ENCODE data around the gene RDX. TPM values are rescaled to one million over a fixed set of nuclear protein-coding genes. Genes with fewer than 3 reads are reported as not detected.

Gene RDX
- total and polyA plus RNA-seq, 2 of the 8 experiments (the other 6 are each of a cell fraction or from before 2014, with no cell fraction given): 27.4 to 100 TPM

DNA sequence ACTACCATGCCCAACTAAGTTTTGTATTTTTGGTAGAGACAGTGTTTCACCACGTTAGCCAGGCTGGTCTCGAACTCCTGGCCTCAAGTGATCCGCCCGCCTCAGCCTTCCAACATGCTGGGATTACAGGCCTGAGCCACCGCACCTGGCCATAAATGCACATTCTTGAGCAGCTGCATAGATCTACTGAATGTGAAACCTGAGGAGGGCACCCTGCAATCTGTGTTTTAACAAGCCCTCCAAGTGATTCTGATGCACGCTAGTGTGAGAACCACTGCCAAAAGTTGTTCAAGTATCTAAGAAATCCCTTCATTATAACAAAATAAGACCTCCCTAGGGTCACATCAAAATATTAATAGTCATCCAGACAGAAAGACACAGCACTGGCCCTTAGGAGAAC is 89.3 kb downstream of the RDX start:
- Histone ChIP-seq H3K56ac (replicated peaks; ENCODE audit: insufficient read length, low read depth, low read length) (no peak overlapping the region), H2AK5ac (ENCODE audit: low read depth, low read length) (no peak overlapping the region), H2BK12ac (ENCODE audit: low read depth, low read length) (no peak overlapping the region), H2AFZ (ENCODE audit: low read length) (no peak overlapping the region), H3K27me3 (replicated peaks in 1 of 4; ENCODE audit: control insufficient read depth in 3 of 4, extremely low read depth in 1 of 4, insufficient read depth in 3 of 4, low read length in 3 of 4) (no peaks in the 10 kb centered on the region), H3K79me1 (ENCODE audit: low read depth, low read length) (no peaks in the 10 kb centered on the region), H3K4me3 (ENCODE audit: extremely low read depth in 1 of 4, insufficient read depth in 2 of 4, low read depth in 3 of 4, low read length in 4 of 4) (no peak overlapping the region), H2BK15ac (ENCODE audit: low read length) (no peak overlapping the region), H2BK20ac (ENCODE audit: low read length) (no peak overlapping the region), H3K27ac (ENCODE audit: low read depth, low read length) (no peak overlapping the region), H4K8ac (ENCODE audit: extremely low read depth, insufficient read depth, low read length) (no peak overlapping the region), H3K4me2 (ENCODE audit: insufficient read depth in 1 of 2, low read depth in 2 of 2, low read length in 2 of 2) (no peak overlapping the region), H3K4ac (replicated peaks; ENCODE audit: insufficient read length, low read depth, low read length) (no peak overlapping the region), H3K23ac (ENCODE audit: insufficient read length) (no peak overlapping the region), H3K9ac (replicated peaks in 1 of 4; ENCODE audit: extremely low read depth in 1 of 4, low read depth in 3 of 4, low read length in 3 of 4) (no peak overlapping the region), H2BK5ac (ENCODE audit: low read depth, low read length) (no peak overlapping the region), H4K91ac (replicated peaks; ENCODE audit: insufficient read length, low read length) (no peak overlapping the region), H3K79me2 (ENCODE audit: control insufficient read depth in 1 of 2, insufficient read depth in 2 of 2, low read length in 2 of 2) (no peaks in the 10 kb centered on the region), H3K14ac (ENCODE audit: insufficient read length) (no peak overlapping the region), H3K18ac (ENCODE audit: extremely low read depth, low read length) (no peak overlapping the region), H3K23me2 (ENCODE audit: low read depth, low read length) (no peaks in the 10 kb centered on the region; the same call in 1 of the 2 replicates), H3K9me3 (ENCODE audit: insufficient read depth in 2 of 2, low read depth in 1 of 2, low read length in 1 of 2) (no peaks in the 10 kb centered on the region), H3K4me1 (replicated peaks in 1 of 4; ENCODE audit: control insufficient read depth in 3 of 4, insufficient read depth in 4 of 4, low read length in 3 of 4) (no peaks in the 10 kb centered on the region; a peak in 1 of 7 replicates), H2BK120ac (replicated peaks; ENCODE audit: low read depth, low read length) (no peak overlapping the region), H4K20me1 (replicated peaks in 1 of 2; ENCODE audit: control insufficient read depth in 1 of 2, insufficient read depth in 2 of 2, low read length in 2 of 2) (no peaks in the 10 kb centered on the region), H4K5ac (ENCODE audit: insufficient read length, low read depth, low read length) (no peak overlapping the region), H3K36me3 (ENCODE audit: control insufficient read depth in 2 of 4, insufficient read depth in 4 of 4, low read length in 3 of 4) (no peaks in the 10 kb centered on the region)
- CTCF ChIA-PET (ENCODE audit: partially characterized antibody): interaction anchor here (0.6 to 12.7 kb wide), 3 partner anchors 169 to 226 kb away, joined by 3 to 130 read pairs (median 4); partner anchors contain the start of gene FDX1
- TF ChIP-seq TCF12 (IDR thresholded peaks at IDR 0.05; ENCODE audit: low read depth, low read length): 0 out of 2 replicates have a peak, but pooled peaks have one; percentile 22
- no peak for TF ChIP-seq MAX (IDR thresholded peaks at IDR 0.05)
- TF ChIP-seq SAP30 (IDR thresholded peaks at IDR 0.05; ENCODE audit: insufficient read depth, insufficient replicate concordance, low read length): no peak
- no peak for TF ChIP-seq TBP (IDR thresholded peaks at IDR 0.05; ENCODE audit: low read depth, low read length)
- POLR2A ChIA-PET (ENCODE audit: partially characterized antibody): interaction anchor here (1.3 kb wide), 1 partner anchor 10 kb away, joined by 3 read pairs; no protein-coding TSS in a partner anchor
- FAIRE-seq (no peak), DNase-seq (ENCODE audit: low read depth in 1 of 2, low spot score in 2 of 2) (no peak)
- 88% methylated on average over 6 of the region's 6 CpGs; no CpG with 5 or more reads in 1 of the 2 experiments for WGBS, 2 experiments (ENCODE audit: extremely low coverage in 1 of 2, insufficient coverage in 1 of 2, insufficient read length in 1 of 2, insufficient replicate concordance in 2 of 2, low coverage in 1 of 2, low lambda C conversion rate in 2 of 2, missing lambda C conversion rate in 1 of 2)

Measured in H1 (cell line).